Natural killer cell (primary cell): ENCODE results near the gene SLC4A5. TPM values are rescaled to one million over a fixed set of nuclear protein-coding genes. Genes with fewer than 3 reads are reported as not detected.

ENCODE experiments used
- ATAC-seq, 3 donors: fragments of 150-1000 bp in 2 of 3; fragments of 200-7000 bp in 1 of 3; cut with Tn5 transposase; 1 replicate in 1 of 3; 2 replicates in 2 of 3; pipeline ENCODE4 v1.10.0; 2021; ENCODE audit warnings: mild to moderate bottlenecking in 2 of 3, moderate library complexity in 2 of 3
- DNase-seq, 2 donors: peaks; one replicate each; pipeline versions ENCODE4 v3.0.0 to v3.0.0-alpha.2; 2013 to 2021; ENCODE audit warnings: mixed read lengths in 1 of 2
- H3K27ac ChIP-seq: one replicate; pipeline ENCODE4 v1.5.1; 2013; ENCODE audit warnings: mild to moderate bottlenecking, low read length
- H3K27me3 ChIP-seq: one replicate; pipeline ENCODE4 v1.6.1; 2013; ENCODE audit warnings: low read length; ENCODE audit not compliant: control insufficient read depth, insufficient read depth
- H3K36me3 ChIP-seq: one replicate; pipeline ENCODE4 v1.6.1; 2013; ENCODE audit warnings: low read length; ENCODE audit not compliant: control insufficient read depth, insufficient read depth
- H3K4me1 ChIP-seq: one replicate; pipeline ENCODE4 v1.6.1; 2013; ENCODE audit warnings: low read length; ENCODE audit not compliant: control insufficient read depth, insufficient read depth
- H3K4me3 ChIP-seq: one replicate; pipeline ENCODE4 v1.5.1; 2013; ENCODE audit warnings: low read length
- H3K9me3 ChIP-seq: one replicate; pipeline ENCODE4 v1.6.1; 2013; ENCODE audit warnings: low read length; ENCODE audit not compliant: control insufficient read depth, insufficient read depth
- H3K27ac Mint-ChIP-seq, 2 donors: one replicate each; pipeline ENCODE4 v1.8.0; 2022; ENCODE audit warnings: mild to moderate bottlenecking in 2 of 2, mixed read lengths in 2 of 2, moderate library complexity in 1 of 2
- H3K27me3 Mint-ChIP-seq, 2 donors: one replicate each; pipeline ENCODE4 v1.8.0; 2022; ENCODE audit warnings: low read depth in 2 of 2, mixed read lengths in 2 of 2
- H3K36me3 Mint-ChIP-seq: one replicate; pipeline ENCODE4 v1.8.0; 2022; ENCODE audit warnings: mixed read lengths
- H3K4me1 Mint-ChIP-seq, 2 donors: one replicate each; pipeline ENCODE4 v1.8.0; 2022; ENCODE audit warnings: mixed read lengths in 2 of 2
- H3K4me3 Mint-ChIP-seq: one replicate; pipeline ENCODE4 v1.8.0; 2022; ENCODE audit warnings: mild to moderate bottlenecking, moderate library complexity, mixed read lengths
- H3K9me3 Mint-ChIP-seq, 2 donors: one replicate each; pipeline ENCODE4 v1.8.0; 2022; ENCODE audit warnings: mixed read lengths in 2 of 2
- WGBS: methylation state at CpG from one replicate; pipeline ENCODE4 v1.1.7; 2013; ENCODE audit warnings: missing lambda C conversion rate; ENCODE audit not compliant: insufficient coverage; 5-methylcytosine and 5-hydroxymethylcytosine counted together
- intact Hi-C: fragments of 100-400 bp; cut with micrococcal nuclease; formaldehyde crosslinking; loops from one replicate; pipeline ENCODE4 v1.14.2; 2022
- total RNA-seq, 4 donors: library from RNA; stranded (reverse); fragments of 120-200 nt in 1 of 4; gene quantifications; one replicate each; pipeline versions ENCODE4 v1.2.3 to v1.2.4, GENCODE V29; 2013 to 2022
- TF ChIP-seq, protein P1 (sequence below): fragments of 200-600 bp; IDR thresholded peaks from one replicate; pipeline ENCODE4 v1.8.0; 2022; ENCODE audit warnings: antibody characterized with exemption

SLC4A5 gene
- total RNA-seq, 3 donors from 2014 or later (not counting 1 experiment from before 2014, with no cell fraction given): 5.3 to 8.4 (median 8.0) TPM

DNA sequence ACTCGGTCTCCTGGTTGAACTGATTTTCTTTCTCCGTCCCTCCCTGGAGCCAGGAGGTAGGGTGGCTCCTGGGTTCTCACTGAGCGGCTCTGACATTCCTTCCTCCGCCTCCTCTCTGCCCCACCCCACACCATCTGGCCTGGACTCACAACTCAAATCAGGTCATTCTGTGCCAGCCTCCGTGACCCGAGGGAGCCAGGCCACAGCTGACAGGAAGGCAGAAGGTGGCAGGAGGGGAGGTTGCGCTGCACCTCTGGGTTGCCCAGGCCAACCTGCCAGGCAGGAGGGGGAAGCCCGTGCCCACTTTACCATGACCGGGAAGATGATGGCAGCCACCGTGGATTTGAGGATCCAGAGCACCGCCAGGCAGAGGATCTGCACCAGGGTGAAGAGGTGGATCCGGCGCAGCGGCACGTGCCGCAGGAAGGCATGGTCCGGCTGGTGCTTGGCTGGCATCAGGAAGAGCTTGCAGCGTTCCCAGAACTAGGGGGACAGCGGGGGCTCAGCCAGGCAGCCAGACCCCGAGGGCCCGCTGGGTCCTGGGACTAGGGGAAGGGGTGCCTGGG lies 116.5 kb downstream of the SLC4A5 start:
- Mint-ChIP-seq H3K9me3 (no peaks in the 10 kb centered on the region), H3K4me3 (no peak overlapping the region), H3K4me1 (no peaks in the 10 kb centered on the region), H3K36me3 (no peaks in the 10 kb centered on the region), H3K27me3 (no peaks in the 10 kb centered on the region), H3K27ac (no peak overlapping the region)
- no peak overlapping the region for H3K27ac ChIP-seq
- TF ChIP-seq, protein P1, sequence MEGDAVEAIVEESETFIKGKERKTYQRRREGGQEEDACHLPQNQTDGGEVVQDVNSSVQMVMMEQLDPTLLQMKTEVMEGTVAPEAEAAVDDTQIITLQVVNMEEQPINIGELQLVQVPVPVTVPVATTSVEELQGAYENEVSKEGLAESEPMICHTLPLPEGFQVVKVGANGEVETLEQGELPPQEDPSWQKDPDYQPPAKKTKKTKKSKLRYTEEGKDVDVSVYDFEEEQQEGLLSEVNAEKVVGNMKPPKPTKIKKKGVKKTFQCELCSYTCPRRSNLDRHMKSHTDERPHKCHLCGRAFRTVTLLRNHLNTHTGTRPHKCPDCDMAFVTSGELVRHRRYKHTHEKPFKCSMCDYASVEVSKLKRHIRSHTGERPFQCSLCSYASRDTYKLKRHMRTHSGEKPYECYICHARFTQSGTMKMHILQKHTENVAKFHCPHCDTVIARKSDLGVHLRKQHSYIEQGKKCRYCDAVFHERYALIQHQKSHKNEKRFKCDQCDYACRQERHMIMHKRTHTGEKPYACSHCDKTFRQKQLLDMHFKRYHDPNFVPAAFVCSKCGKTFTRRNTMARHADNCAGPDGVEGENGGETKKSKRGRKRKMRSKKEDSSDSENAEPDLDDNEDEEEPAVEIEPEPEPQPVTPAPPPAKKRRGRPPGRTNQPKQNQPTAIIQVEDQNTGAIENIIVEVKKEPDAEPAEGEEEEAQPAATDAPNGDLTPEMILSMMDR: no peak
- no peaks in the 10 kb centered on the region for H3K27me3 ChIP-seq
- H3K9me3 ChIP-seq: no peaks in the 10 kb centered on the region
- DNase-seq (no peak), ATAC-seq (no peak)
- WGBS: 96% methylated on average over 21 of the region's 21 CpGs
- no peak overlapping the region for H3K4me3 ChIP-seq
- no peaks in the 10 kb centered on the region for H3K36me3 ChIP-seq
- H3K4me1 ChIP-seq: no peaks in the 10 kb centered on the region
- intact Hi-C loops: no loop called here

DNA sequence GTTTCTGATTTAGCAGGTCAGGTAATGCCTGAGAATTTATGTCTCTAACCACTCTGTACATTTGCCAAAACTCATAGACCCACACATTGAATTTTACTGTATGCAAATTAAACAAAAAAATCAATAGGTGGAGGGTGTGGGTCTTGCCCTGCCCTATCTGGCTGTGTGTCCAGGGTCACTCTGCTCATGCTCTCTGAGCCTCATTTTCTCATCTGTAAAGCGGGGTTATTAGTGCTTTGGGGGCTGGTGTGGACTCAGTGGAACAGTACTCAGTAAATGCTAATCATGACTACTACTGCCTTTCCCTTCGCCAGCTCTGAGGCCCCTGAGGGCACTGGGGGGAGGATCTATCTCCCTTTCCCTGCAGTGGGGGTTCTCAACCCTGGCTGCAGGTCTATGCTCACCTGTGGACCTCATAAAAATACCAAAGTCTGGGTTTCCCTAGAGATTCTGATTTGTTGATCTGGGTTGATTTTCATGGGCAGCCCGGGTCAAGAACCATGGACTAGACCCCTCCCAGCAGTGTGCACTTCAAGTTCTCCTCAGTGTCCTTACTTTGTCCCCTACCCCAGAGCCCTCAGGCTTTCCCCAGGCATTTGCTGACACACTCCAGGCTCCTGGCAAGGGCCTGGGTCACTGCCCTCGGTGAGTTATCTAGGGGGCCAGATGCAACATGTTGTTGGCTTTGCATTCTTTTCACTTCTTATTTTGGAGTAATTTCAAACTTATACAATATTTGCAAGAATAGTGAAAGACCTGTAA lies 117.3 kb downstream of the SLC4A5 start:
- H3K4me1 ChIP-seq: no peaks in the 10 kb centered on the region
- Mint-ChIP-seq H3K27me3 (no peaks in the 10 kb centered on the region), H3K27ac (no peak overlapping the region), H3K9me3 (no peaks in the 10 kb centered on the region), H3K36me3 (no peaks in the 10 kb centered on the region), H3K4me3 (no peak overlapping the region), H3K4me1 (no peaks in the 10 kb centered on the region)
- TF ChIP-seq, protein P1: no peak
- DNase-seq (no peak), ATAC-seq (no peak)
- no peak overlapping the region for H3K27ac ChIP-seq
- H3K4me3 ChIP-seq: no peak overlapping the region
- H3K9me3 ChIP-seq: no peaks in the 10 kb centered on the region
- no peaks in the 10 kb centered on the region for H3K27me3 ChIP-seq
- 85% methylated on average over 4 of the region's 4 CpGs for WGBS
- intact Hi-C loops: no loop called here
- H3K36me3 ChIP-seq: peaks cover 3% of the 10 kb centered on the region

DNA sequence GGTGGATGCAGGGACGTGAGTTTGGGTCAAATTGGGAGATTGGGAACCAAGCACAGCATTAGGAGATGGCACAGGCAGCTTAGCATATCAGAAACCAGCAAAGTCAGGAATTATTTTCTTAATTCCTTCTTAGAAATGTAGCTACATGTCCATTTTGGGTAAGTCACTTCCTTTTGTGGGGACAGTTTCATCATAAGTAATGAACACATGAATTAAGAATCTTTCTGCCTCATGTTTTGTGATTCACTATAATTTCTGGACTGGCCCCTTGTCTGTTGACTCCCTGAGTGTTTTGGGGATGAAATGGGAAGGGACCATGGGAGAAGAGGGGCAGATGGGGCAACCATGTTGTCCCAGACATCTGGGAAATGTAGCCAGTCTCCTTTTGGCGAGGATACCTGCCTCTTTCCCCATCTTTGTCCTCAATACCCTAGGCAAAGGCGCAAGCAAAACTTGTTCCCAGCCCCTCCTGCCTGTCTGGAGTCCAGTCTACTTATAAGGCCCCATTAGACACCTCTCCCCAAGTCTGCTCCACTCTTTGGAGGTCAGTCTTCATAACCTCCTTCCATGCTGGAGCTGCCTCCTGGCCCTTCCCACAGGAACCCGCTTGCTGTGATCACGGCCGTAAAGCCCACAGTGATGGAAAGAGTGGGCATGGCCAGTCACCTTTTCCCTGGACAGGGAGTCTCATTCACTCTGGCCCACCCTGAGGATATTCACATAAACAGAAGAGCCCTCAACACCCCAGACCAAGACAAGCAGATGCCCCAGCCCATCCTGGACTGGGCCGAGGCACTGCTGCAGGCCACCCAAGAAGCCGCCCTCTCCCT lies 119.1 kb downstream of the SLC4A5 start:
- H3K9me3 Mint-ChIP-seq: no peaks in the 10 kb centered on the region

More for the DNA sequence above, 119.1 kb downstream of the SLC4A5 start:
- Histone ChIP-seq H3K27ac (no peak overlapping the region), H3K4me1 (no peaks in the 10 kb centered on the region), H3K4me3 (no peak overlapping the region), H3K36me3 (peaks cover 3% of the 10 kb centered on the region), H3K27me3 (no peaks in the 10 kb centered on the region), H3K9me3 (no peaks in the 10 kb centered on the region)
- H3K4me1 Mint-ChIP-seq: no peaks in the 10 kb centered on the region
- H3K4me3 Mint-ChIP-seq: no peak overlapping the region
- intact Hi-C loops: no loop called here
- TF ChIP-seq, protein P1: no peak
- no peaks in the 10 kb centered on the region for H3K36me3 Mint-ChIP-seq
- ATAC-seq: no peak
- WGBS: 98% methylated on average over 8 of the region's 8 CpGs
- DNase-seq: no peak
- no peaks in the 10 kb centered on the region for H3K27me3 Mint-ChIP-seq
- H3K27ac Mint-ChIP-seq: peak overlapping the region in 1 of 2 donors; percentile 18
